ENCODE results near the gene CTU2.

The CTU2 gene

DNA sequence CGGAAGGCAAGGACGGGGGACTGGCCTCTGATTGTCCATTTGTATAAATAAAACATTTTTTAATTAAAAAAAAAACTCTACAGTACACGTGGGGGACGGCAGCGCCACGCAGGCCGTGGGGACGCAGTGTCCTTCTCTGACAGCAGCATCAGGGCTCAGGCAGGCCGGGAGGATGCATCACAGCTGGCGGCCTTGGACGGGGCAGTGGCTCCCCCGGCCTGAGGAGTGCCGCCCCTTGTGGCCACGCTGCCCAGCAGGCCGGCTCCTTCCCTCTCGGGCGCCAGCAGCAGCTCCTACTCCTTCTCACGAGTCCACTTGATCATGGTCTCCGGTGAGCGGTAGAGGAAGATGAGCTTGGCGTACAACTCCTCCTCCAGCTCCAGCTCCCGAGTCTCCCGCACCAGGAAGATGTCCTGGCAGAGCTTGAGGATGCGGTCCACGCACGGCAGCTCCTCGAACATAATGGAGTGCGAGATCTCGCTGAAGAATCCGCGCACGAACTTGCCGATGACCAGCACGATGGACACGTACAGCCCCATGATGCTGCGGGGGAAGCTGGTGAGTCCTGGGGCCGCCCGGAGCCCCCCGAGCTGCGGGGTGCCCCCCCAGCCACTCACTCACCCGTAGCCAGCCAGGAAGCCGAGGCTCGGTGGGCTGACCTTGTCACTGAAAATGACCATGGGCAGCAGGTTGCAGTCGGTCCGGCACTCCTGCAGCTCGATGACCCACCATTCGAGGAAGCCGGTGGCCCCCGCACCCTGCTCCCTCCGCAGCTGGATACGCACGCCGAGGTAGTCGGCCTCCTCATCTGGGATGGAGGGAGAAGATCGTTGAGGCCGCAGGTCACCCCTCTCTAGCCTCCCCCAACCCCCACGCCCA lies 9.2 kb downstream of the CTU2 start:
- no peak for DNase-seq

DNA sequence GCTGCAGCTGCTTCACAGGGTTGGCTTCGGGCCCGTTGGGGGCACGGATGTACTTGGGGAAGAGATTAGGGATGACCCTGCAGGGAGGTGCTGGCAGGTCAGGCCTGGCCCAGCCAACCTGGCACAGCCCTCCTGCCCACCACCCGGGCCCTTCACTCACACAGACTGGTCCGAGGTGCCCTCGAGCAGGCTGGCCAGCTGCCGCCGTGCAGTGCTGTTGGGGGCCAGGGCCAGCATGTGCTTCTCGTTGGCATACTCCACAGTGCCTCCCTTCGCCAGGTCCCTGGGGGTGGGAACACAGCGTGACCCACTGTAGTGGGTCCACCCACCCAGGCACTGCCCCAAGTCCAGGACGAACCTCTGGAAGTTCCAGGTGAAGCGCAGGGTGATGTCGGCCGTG lies 9.9 kb downstream of the CTU2 start:
- no peak for DNase-seq

DNA sequence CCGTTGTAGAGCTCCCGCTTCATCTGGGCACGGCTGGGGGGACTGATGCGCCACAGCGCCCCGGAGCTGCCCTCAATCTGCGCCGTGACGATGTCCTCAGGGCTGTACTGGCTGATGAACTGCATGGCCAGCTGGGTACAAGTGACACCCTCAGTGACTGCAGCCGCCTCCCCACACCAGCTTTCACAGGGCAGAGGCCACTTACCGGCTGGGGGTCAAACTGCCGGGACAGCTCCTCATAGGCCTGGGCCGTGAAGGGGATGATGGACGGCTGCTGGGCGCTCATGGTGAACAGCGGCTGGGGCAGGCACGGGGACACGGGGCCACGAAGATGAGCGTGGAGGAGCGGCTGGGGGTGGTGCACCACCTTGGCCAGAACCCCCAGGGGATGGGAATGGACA lies 10.3 kb downstream of the CTU2 start:
- DNase-seq: no peak

DNA sequence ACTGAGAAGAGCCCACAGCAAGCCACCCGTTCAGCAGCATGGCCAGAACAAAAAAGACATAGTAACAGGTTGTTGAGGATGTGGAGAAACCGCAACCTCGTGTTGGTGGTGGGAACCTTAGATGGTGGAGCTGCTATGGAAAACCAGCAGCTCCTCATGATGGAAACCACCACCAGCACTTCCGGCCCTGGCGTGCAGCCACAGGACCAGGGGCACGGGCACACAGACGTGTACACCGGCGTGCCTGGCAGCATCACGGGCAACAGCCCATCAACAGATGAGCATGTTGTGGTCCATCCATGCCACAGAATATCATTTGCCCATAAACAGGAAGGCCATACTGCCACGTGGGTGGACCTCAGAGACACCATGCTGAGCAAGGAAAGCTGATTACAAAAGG lies 11.9 kb downstream of the CTU2 start:
- no peak for DNase-seq

DNA sequence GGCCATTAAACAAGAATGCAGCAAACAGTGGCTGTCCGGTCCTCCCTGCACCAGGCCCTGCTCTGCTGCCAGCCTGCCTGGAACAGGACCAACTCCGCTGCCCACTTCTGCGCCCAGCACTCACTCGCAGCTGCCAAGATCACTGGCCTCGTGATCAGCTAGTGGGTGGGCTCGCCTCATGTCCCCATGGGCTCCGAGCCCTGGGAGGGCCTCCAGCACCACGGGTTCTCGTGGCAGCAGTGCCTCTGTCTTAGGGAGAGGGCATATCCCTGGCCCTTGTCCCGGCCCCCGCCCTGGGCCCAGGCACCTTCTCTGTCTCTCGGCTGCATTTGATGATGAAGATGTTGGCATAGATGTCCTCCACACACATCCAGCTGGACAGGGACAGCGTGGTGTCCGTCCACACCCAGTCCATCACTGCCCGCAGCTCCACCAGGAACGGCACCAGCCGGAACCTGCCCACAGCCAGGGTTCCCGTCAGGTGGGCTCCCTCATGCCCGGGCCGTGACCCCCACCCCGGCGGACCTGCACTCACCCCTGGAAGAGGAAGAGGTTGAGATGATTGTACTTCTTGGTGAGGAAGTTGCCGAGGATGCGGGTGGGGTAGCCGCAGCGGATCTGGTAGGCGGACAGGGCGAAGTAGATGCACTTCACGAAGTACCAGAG lies 13.1 kb downstream of the CTU2 start:
- no peak for DNase-seq

DNA sequence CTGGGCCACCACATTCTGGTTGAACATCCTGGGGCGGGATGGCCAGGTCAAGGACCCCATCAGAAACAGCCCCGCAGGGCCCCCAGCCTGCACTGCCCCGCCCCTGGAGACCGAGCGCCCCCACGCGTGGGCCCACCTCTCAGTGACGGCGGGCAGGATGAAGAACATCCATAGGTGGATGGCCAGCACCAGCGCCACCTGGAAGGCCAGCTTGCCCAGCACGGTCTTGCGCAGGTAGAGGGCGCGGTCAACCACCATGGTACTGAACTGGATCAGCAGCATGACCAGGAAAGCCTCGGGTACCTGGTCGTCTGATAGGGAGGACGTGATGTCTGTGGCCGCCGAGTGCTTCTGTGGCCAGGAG lies 13.6 kb downstream of the CTU2 start:
- DNase-seq: no peak

DNA sequence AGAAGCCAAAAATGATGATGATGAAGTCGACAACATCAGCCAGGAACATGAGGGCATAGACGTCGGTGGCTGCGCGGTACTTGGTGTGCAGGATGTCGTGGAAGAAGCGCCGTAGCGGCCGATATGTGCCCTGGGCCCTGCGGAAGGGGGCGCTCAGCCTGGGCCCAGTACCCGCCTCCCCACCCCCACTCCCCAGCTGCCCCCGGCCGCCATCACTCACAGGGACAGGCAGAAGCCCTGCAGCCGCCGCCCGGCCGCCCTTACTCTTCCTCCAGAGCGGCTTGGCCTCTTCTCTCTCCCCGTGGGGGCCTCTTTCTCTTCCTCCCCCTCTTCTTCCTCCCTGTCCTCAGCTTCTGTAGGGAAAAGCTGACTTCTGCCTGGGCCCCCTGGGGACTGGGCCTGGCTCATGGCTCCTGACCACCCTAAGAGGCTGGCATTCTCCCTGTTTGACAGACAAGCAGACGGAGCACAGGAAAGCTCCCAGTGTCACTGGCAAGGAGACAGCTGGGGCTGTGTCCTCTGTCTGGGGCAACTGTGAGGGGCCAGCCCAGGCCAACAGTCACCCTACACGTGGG lies 14.2 kb downstream of the CTU2 start:
- no peak for DNase-seq

DNA sequence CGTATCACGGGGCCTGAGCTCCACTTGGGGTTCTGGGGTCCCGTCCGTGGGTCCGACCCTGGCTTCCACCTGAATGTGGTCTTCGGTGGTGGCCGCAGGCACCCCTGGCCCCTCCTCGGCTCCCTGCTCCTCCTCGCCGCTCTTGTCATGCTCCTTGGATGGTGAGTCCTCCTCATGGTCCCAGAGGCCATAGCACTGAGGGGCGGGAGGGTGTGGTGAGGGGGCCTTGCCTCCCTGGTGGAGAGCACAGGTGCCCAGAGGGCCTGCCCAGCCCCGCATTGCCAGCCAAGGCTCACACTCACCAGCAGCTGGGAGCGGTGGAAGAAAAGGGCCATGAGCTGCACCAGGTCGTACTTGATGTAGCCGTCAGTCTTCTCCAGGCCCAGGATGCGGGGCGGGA lies 14.9 kb downstream of the CTU2 start:
- no peak for DNase-seq

DNA sequence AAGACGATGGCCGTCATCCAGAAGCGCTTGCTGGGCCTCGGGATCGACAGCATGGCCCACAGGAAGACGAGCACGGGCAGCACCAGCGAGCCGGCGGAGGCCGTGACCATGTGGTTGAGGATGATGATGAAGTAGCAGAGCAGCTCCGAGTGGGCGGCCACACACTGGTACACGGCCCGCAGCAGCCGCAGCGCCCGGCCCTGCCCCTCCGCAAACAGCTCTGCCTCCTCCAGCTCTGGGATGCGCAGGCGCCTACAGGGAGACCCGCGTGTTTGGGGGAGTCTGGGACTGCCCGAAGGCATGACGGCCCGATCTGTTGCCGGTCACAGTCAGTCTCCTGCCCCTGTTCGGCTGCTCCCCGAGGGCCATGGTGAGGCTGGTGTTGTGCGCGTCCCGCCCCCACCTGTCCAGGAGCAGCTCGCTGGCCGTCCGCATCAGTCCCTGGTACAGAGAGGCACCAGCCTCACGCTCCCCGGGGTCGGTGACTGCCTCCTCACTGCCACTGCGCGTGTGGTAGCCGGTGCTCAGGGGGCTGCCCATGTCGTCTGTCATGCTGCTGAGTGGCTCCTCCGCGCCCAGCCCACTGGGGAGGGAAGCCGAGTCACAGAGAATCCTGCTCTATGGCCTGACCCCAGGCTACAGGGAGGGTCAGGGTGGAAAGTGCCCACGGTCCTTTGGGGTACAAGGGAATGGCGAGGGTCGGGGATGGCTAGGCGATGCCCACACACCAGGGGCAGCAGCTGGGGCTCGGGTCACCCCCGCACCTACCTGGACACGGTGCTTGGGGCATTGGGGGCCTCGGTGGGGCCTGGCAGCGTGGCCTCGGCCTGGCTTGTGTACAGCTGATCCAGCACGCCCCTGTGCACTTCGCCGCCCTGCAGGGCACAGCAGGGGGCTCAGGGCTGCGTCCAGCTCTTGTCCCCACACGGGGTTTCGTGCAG lies 15.8 kb downstream of the CTU2 start:
- no peak for DNase-seq

DNA sequence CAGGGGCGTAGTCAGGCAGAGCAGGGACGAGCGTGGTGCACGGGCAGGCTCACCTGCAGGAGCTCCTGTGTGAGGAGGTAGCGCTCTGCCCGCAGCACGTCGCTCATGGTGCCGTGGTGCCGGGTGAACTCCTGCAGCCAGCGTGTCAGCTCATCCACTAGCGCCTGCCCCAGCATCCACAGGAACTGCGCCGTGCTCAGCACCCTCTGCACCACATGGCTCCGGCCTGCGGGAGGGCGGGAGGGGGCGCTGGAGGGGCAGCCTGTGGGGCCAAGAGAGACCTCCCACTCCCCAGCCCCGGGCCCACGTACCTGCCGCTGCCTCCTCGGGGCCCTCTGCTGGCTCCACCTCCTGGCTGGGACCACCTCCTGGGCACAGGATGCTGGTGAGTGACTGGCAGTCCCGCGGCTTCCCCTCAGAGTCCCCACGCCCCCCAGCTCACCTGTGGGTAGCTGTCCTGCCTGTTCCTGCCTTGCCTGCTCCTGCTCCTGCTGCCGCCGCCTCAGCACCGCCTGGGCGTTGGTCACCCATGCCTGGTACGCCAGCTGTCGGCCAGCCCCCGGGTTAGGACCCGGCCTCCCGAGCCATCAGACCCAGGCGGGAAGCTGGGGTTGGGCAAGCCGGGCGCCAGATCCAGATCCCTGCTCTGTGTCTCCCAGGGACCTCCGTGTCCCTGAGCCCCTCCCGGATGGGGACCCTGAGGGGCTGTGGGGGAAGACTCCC lies 16.6 kb downstream of the CTU2 start:
- no peak for DNase-seq

DNA sequence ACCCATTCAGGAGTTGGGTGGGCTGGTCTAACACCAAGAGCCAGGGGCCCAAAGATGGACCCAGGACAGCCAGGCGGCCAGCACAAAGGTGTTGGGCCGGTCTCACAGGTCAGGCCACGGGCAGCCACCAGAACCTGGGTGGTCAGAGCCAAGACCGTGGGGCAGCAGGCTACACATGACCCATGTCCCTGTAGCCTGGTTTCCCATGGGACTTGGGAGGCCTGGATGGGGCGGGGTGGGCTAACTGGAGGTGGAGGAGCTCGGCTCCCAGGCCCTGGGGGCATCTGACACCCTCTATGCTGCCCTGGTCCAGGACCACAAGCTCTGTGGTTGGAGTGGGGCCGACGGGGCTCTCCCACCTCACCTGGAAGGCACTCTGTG lies 17.2 kb downstream of the CTU2 start:
- no peak for DNase-seq

DNA sequence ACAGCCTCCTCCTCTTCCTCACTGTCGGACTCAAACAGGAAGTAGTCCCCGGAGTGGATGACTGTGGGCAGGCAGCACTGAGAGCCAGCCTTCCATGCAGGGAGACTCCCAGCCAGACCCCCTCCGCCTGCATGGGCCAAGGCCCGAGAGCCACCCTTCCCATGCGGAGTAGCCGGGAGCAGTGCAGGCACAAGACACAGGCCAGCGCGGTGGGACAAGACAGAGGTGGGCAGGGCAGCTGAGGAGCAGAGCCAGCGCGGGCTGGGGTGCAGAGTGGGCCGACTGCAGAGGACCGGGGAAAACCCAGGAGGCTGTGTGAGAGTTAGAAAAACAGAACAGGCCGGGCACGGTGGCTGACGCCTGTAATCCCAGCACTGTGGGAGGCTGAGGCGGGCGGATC lies 17.6 kb downstream of the CTU2 start:
- DNase-seq: no peak

DNA sequence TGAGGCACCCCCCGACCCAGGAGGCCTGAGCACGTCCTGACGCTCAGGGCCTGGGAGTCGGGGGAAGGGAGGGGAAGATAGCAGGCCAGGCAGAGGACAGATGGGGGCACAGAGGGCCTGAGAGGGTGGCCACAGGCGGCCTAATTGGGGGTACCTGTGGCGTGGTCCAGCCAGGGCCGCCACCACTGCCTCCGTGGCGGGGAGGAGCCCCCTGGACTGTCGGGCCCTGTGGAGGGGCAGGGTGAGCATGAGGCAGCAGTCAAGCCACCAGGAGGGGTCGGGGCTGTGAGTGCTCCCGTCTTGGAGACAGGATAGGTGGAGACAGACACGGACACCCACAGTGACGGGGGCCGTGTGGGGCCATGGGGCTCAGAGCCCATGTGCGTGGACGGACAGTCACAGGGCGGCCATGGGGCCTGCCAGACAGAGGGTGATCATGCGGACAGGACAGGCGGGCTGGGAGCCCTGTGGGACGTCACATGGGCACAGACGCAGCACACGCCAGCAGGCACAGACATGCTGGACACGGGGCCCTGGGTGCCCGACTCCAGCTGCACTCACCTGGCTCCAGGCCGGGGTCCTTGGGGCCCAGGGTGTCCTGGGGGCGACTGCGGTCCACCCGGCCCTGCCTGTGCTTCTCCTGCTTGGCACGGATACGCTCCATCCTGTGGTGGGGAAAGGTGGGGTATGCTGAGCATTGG lies 18.7 kb downstream of the CTU2 start:
- DNase-seq: no peak

DNA sequence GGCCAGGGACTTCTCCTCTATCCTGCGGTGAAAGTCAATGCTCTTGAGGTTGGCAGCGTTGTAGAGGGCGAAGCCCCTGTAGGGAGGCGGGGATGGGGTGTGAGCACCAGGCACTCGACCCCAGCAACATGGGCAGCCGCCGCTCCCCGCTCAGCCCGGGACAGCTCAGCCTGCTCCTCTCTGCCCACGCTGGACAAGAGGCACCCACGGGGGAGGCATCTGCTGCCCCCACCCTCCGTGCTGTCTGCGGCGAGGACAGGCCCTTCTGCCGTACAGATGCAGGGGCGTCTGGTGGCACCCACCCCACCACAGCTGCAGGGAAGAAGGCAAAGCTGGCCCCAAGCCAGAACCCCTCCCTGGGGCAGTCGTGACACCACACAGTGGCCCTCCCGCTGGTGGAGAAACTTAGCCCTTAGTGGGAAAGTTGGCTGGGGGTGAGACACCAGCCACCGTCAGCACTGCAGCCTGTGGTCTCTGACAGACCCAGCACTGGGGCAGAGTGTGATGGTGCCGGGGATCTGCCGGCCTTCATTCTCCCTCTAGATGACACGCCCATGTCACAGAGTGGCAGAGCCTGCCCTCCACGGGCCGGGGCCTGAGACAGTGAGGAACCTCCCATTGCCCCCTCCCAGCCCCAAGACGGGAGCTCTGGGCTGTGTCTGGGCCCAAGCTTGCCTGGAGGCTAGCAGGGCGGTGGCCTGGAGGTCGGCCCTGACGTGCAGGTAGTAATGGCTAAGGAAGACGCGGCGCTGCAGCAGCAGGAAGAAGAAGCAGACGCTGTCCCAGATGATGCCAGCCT lies 19.5 kb downstream of the CTU2 start:
- DNase-seq: no peak

DNA sequence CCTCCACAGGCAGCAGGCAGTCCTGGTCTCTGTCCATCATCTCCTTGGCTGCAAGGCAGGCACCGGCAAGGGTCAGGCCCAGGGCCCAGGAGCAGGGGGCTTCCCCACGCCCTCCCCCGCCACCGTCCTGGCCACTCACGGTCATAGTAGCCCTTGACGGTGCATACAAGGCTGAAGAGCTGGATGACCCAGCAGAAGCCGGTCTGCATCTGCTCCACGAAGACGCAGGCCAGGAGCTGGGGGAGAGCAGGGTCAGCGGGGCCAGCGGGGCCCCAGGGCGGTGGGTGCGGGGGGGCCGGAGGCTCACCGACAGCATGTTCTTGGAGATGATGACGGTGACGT lies 20.1 kb downstream of the CTU2 start:
- DNase-seq: no peak

DNA sequence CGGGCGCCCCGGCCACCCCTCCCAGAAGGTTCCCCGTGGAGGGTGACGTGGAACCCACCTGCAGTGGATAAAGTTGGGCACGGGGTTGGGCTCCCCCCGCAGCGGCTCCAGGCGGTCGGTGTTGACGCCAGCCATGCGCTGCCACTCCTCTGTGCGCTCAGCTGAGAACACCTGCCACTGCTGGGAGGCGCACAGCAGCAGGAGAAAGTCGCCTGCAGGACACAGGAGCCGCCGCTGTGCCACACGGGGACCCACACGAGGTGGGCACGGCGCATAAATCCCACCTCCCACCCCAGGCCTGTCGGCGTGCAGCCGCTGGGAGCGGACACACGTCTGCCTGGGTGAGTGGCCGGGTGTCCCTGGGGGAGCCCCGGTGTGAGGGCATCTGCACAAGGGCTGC lies 20.7 kb downstream of the CTU2 start:
- no peak for DNase-seq

DNA sequence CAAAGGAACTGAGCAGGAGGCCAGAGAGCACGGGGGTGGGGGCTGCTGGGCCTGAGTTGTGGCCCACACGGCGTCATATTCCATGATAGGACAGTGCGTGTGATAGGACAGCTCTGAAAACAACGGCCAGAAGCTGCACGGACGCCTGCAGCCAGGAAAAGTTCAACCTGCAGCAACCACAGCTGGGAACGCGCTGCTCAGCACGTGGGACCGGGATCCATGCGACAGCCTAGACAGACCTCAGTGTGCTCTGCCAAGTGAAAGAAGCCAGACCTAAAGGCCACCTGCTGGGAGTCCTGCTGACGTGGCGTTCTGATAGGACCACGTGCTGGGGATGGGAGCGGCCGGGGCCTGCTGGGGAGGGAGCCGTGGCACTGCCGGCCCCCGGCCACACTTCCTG lies 21.6 kb downstream of the CTU2 start:
- no peak for DNase-seq

DNA sequence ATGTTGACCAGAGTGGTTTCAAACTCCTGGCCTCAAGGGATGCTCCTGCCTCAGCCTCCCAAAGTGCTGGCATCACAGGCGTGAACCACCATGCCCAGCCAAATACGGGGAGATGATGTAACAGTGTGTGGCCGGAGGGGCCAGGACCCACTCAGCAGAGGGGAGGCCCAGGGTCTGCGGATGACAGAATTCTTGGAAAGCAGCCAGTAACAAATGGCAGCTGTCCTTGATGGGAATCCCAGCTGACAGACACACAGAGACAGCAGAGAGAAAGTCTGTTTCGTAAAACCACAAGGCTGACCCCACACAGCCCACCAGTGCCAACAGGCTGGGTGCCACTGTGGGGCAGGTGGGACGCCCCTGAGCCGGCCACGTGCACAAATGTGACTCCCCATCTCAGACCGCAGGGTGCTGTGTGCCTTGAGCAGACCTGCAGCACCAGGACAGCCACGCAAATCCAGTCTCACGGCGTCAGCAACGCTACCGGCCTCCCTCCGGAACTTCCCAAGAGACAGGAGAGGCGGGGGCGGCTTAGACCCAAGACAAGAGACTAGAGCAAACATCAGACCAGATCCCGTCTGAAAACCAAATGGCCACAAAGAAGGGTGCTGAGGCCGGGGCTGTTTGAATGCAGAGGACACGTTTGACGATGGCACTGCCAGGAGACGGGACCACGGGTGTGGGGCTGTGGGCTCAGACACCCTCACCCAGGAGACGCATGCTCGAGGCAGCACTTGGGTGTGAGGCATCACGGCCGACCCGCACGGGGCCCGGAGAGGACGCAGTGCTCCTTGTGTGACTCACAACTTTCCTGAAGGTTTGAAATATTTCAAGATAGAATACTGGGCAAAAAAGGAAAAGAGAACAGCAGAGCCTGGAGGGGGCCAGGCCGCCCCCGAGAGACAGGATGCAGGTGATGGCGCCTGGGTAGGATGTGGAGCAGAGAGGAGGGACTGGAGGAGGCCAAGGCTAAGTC lies 24.6 kb downstream of the CTU2 start:
- DNase-seq: no peak

DNA sequence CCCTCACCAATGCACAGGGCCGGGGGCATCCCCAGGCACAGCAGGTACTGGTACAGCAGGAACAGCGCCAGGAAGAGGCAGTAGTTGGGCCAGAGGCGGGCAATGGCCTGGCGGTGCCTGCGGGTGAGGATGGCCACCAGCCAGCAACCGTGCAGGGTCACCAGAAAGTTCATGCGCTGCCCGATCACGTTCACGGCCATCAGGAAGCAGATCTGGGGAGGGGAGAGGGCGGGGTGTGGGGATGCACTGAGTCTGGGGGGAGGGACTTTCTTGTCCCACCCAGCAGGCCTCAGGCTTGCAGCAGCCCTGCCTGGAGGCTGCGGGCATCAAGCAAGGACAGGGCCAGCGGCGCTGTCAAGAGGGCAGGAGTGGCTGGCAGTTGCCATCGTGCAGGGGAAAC lies 25.4 kb downstream of the CTU2 start:
- DNase-seq: no peak

All from cortex of kidney (tissue), 1 donor.